M059J (cell line): ENCODE data around the gene RB1. TPM values are rescaled to one million over a fixed set of nuclear protein-coding genes. Genes with fewer than 3 reads are reported as not detected.
A peak's percentile ranks its signal among the peaks of the same experiment; 100 is the strongest.

ENCODE experiments used
- DNase-seq: peaks from one replicate; pipeline ENCODE4 v3.0.0-alpha.2; 2012; ENCODE audit warnings: low read depth
- total RNA-seq: library from RNA; depleted of rRNA; stranded (reverse); fragments of >200 nt; shearing (Covaris generic); gene quantifications from 2 replicates; pipeline ENCODE4 v1.2.3, GENCODE V29; 2014

Gene RB1
- total RNA-seq, 1 experiment from 2014 or later, result 5.6 TPM

- peak; percentile 60 for DNase-seq
These were observed 145.5 kb downstream of the RB1 start for GRCh38 chr13:48448959-48449614.

- DNase-seq, result peak; percentile 41
These were observed 146.1 kb downstream of the RB1 start for GRCh38 chr13:48449656-48450055.

- DNase-seq, result peak; percentile 87
These were observed 147.6 kb downstream of the RB1 start for GRCh38 chr13:48451196-48451595.

GRCh38 chr13:48456546-48456945 lies 153.0 kb downstream of the RB1 start:
- DNase-seq, result no peak

GRCh38 chr13:48457578-48458242 lies 154.2 kb downstream of the RB1 start:
- no peak for DNase-seq

- no peak for DNase-seq
These were observed 171.7 kb downstream of the RB1 start for GRCh38 chr13:48475230-48475629.

- no peak for DNase-seq
These were observed 172.7 kb downstream of the RB1 start for GRCh38 chr13:48476215-48476614.

GRCh38 chr13:48476686-48477085 lies 173.1 kb downstream of the RB1 start:
- DNase-seq, result no peak

- DNase-seq, result no peak
These were observed 173.8 kb downstream of the RB1 start for GRCh38 chr13:48477191-48477855.

GRCh38 chr13:48478391-48478790 lies 174.8 kb downstream of the RB1 start:
- DNase-seq, result no peak

- no peak for DNase-seq
These were observed 180.0 kb downstream of the RB1 start for GRCh38 chr13:48483575-48483974.

- no peak for DNase-seq
These were observed 181.9 kb downstream of the RB1 start for GRCh38 chr13:48485432-48485831.

- DNase-seq, result no peak
These were observed 182.8 kb downstream of the RB1 start for GRCh38 chr13:48486362-48486761.

- no peak for DNase-seq
These were observed 183.3 kb downstream of the RB1 start for GRCh38 chr13:48486836-48487235.

GRCh38 chr13:48487968-48488367 lies 184.4 kb downstream of the RB1 start:
- DNase-seq, result no peak

- DNase-seq, result no peak
These were observed 185.4 kb downstream of the RB1 start for GRCh38 chr13:48488995-48489394.

GRCh38 chr13:48489666-48490065 lies 186.1 kb downstream of the RB1 start:
- DNase-seq, result no peak

GRCh38 chr13:48490241-48490640 lies 186.7 kb downstream of the RB1 start:
- DNase-seq, result peak; percentile 11

GRCh38 chr13:48491423-48492095 lies 188.0 kb downstream of the RB1 start:
- no peak for DNase-seq

GRCh38 chr13:48492096-48492440 lies 188.5 kb downstream of the RB1 start:
- no peak for DNase-seq

GRCh38 chr13:48492470-48493065 lies 189.0 kb downstream of the RB1 start:
- DNase-seq, result no peak

- no peak for DNase-seq
These were observed 189.7 kb downstream of the RB1 start for GRCh38 chr13:48493066-48493765.
